ENCODE results near the gene NSMCE1.

DNA sequence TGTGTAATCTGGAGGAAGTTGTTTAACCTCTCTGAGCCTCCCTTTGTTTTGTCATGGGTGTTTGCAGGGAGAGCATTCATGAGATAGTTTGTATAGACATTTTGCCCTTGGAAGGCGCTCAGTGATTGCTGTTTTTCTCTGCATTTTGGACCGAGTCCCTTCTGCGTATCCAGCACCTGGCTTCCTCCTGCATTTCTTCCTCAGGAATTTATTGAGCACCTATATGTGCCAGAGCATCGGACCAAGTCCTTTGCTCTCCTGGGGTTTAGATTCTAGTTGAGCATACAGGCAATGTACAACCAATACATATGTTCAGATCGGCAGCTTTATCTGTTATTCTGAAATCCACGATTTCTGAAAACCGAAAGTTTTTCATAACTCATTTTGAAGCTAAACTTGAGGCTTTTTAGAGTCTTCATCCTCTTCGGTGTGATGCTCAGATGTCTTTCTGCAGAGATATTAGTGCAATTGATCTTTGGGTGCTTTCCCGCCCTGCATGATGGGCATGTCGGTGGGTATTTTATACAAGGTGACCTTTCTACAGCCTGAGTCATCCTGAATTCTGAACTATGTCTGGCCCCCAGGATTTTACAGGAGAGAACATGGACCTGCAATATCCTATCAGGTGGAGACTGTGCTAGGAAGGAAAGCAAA is 49.3 kb upstream of the NSMCE1 start:
- TF ChIP-seq CTCF (conservative IDR thresholded peaks at IDR 0.05; ENCODE audit: low read depth, low read length) (no peak), EZH2 (IDR thresholded peaks at IDR 0.05; ENCODE audit: borderline replicate concordance, low read depth, low read length, poor library complexity, severe bottlenecking) (no peak)

All from A673 (cell line).